Thoracic aorta (tissue), 2 donors: ENCODE measurements around the gene PAX8. TPM values are rescaled to one million over a fixed set of nuclear protein-coding genes. Genes with fewer than 3 reads are reported as not detected.

Source experiments
- ATAC-seq: fragments of 150-250 bp; one replicate; pipeline ENCODE4 v1.8.0; 2017; ENCODE audit warnings: low read depth; ENCODE audit not compliant: insufficient number of reproducible peaks, low FRiP score
- DNase-seq: peaks from one replicate; pipeline ENCODE4 v3.0.0-alpha.2; 2020; ENCODE audit warnings: low spot score
- H3K27ac ChIP-seq, 2 donors: fragments of 200-600 bp; sonication (generic); 1 replicate in 1 of 2; 2 replicates in 1 of 2; pipeline ENCODE4 v1.5.1; 2016; ENCODE audit warnings: mild to moderate bottlenecking in 2 of 2, moderate library complexity in 2 of 2
- H3K27me3 ChIP-seq: fragments of 200-600 bp; sonication (generic); replicated peaks from 2 replicates; pipeline ENCODE4 v1.6.0; 2016; ENCODE audit warnings: mild to moderate bottlenecking; ENCODE audit not compliant: insufficient read depth
- H3K36me3 ChIP-seq: fragments of 200-600 bp; sonication (generic); one replicate; pipeline ENCODE4 v1.5.1; 2016
- H3K4me1 ChIP-seq, 2 donors: fragments of 200-600 bp; sonication (generic); 1 replicate in 1 of 2; 2 replicates in 1 of 2; pipeline versions ENCODE4 v1.5.1 to v1.6.0; 2016; ENCODE audit warnings: low read depth in 2 of 2, mild to moderate bottlenecking in 1 of 2; ENCODE audit not compliant: control insufficient read depth in 1 of 2
- H3K4me3 ChIP-seq: fragments of 200-600 bp; sonication (generic); 2 replicates; pipeline ENCODE4 v1.5.1; 2016; ENCODE audit warnings: mild to moderate bottlenecking
- H3K9me3 ChIP-seq: fragments of 200-600 bp; sonication (generic); 2 replicates; pipeline ENCODE4 v1.5.1; 2016
- total RNA-seq, 2 donors: library from RNA; depleted of rRNA; stranded (reverse); fragments of >200 nt; gene quantifications; one replicate each; pipeline versions ENCODE4 v1.1.0 to v1.2.3, GENCODE V29; 2016
- TF ChIP-seq, protein P1 (sequence below): fragments of 200-600 bp; sonication (generic); IDR thresholded peaks from one replicate; pipeline ENCODE4 v1.5.1; 2019; ENCODE audit warnings: antibody characterized with exemption

PAX8 gene
- total RNA-seq, 2 donors from 2014 or later = 2.4 to 10.3 TPM

DNA sequence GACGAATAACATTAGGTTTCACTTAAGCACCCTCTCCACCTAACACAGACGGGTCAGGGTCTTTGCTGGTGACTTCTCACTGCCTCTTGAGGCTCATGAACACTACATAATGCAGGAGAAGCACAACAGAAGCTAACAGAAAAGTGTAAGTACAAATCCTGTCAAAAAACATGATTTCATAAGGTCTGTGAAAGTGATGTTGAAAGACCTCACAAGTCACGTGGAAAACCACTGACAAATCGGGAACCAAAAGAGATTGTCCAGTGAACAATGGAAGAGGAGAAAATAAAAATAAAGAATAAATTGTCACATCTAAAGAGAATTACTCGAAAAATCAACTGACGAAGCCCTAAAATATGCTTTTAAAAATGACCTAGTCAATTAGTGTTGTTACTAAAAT is 91.0 kb downstream of the PAX8 start:
- TF ChIP-seq, protein P1, sequence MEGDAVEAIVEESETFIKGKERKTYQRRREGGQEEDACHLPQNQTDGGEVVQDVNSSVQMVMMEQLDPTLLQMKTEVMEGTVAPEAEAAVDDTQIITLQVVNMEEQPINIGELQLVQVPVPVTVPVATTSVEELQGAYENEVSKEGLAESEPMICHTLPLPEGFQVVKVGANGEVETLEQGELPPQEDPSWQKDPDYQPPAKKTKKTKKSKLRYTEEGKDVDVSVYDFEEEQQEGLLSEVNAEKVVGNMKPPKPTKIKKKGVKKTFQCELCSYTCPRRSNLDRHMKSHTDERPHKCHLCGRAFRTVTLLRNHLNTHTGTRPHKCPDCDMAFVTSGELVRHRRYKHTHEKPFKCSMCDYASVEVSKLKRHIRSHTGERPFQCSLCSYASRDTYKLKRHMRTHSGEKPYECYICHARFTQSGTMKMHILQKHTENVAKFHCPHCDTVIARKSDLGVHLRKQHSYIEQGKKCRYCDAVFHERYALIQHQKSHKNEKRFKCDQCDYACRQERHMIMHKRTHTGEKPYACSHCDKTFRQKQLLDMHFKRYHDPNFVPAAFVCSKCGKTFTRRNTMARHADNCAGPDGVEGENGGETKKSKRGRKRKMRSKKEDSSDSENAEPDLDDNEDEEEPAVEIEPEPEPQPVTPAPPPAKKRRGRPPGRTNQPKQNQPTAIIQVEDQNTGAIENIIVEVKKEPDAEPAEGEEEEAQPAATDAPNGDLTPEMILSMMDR = no peak
- ATAC-seq = no peak
- Histone ChIP-seq H3K27ac (no peak overlapping the region), H3K9me3 (no peaks in the 10 kb centered on the region), H3K36me3 (no peaks in the 10 kb centered on the region), H3K27me3 (no peaks in the 10 kb centered on the region), H3K4me3 (no peak overlapping the region), H3K4me1 (no peaks in the 10 kb centered on the region)
- no peak for DNase-seq

DNA sequence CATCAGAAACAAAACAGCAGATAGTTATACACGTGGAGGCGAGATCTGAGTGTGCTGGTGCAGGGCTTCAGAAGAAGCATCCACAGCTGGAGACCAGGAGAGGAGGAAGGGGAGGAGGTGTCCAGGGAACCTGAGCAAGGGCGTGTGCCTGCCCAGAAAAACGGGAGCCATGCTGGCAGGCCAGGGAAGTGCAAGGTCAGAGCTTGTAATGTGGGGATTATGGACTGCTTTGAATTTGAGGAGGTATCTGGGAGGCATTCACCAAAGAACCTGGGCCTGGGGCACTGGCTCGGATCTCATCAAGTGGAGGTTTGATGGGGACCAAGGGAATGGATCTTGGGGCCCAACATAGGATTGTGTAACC is 92.3 kb downstream of the PAX8 start:
- Histone ChIP-seq H3K27me3 (no peaks in the 10 kb centered on the region), H3K4me1 (no peaks in the 10 kb centered on the region), H3K27ac (no peak overlapping the region), H3K4me3 (no peak overlapping the region), H3K9me3 (no peaks in the 10 kb centered on the region), H3K36me3 (no peaks in the 10 kb centered on the region)
- no peak for ATAC-seq
- no peak for DNase-seq
- TF ChIP-seq, protein P1 = no peak

DNA sequence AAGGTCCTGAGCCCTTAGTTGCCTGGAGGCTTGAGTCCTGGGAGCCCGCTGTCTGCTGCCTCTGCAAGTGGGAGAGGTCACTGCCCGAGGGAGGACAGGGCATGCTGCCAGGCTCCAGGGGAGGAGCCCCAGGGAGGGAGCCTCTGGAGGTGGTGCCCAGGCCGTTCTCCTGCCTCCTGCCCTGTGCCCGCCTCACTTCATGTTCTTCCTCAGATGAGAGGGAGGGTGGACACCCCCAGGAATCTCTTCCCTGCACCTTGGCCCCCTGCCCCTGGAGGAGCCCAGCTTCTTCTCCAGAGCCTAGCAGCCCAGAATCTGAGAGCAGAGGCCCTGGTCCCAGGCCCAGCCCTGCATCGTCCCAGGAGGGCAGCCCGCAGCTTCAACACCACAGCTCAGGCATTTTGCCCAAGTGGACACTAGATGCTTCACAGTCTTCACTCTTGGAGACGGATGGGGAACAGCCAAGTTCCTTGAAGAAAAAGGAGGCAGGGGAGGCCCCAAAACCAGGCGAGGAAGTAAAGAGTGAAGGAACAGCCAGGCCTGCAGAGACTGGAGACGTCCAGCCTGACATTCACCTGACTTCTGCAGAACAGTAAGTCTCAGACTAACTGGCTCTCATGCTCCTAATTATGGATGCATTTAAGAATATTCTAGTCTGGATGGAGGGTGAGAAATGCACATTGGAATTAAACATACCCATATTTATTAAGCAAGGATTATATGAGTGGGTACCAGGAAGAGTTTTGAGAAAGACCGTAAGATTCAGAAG is 92.9 kb downstream of the PAX8 start:
- ATAC-seq (no peak), DNase-seq (no peak)
- Histone ChIP-seq H3K27ac (no peak overlapping the region), H3K4me3 (no peak overlapping the region), H3K36me3 (no peaks in the 10 kb centered on the region), H3K27me3 (no peaks in the 10 kb centered on the region), H3K4me1 (no peaks in the 10 kb centered on the region), H3K9me3 (no peaks in the 10 kb centered on the region)
- TF ChIP-seq, protein P1 = no peak

DNA sequence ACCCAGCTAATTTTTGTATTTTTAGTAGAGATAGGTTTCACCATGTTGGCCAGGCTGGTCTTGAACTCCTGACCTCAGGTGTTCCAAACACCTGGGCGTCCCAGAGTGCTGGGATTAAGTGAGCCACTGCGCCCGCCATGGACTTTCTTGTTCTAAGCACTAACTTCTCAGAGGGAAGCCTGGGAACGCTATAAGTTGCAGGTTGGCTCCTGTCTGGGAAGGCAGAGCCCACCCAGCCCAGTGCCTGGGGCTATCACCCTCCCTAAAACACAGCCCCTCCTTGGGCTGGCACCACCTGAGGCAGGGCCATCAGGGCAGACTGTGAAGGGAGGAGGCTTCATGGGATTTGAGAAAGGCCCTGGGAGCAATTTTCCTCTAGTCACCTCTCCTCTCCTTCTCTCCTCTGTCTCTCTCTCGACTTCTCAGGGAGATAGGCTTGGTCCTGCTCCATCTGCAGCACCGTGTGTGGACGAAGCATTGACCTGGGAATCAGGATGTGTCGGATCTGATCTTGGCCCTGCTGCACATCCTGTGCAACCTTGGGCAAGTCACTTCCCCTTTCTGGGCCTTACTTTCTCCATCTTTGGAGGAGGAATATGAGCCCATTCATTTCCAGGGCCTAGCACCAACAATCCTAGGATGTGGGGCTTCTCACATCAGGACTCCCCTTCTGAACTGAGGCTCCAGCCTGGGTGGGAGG is 94.0 kb downstream of the PAX8 start:
- Histone ChIP-seq H3K27ac (no peak overlapping the region), H3K4me1 (no peaks in the 10 kb centered on the region), H3K36me3 (no peaks in the 10 kb centered on the region), H3K27me3 (no peaks in the 10 kb centered on the region), H3K9me3 (no peaks in the 10 kb centered on the region), H3K4me3 (no peak overlapping the region)
- no peak for DNase-seq
- ATAC-seq = no peak
- TF ChIP-seq, protein P1 = no peak

- no peaks in the 10 kb centered on the region for H3K4me1 ChIP-seq
- no peaks in the 10 kb centered on the region for H3K9me3 ChIP-seq
- TF ChIP-seq, protein P1 = no peak
- DNase-seq = no peak
- H3K27ac ChIP-seq = no peak overlapping the region
- no peaks in the 10 kb centered on the region for H3K36me3 ChIP-seq
- H3K4me3 ChIP-seq = no peak overlapping the region
- no peak for ATAC-seq
- no peaks in the 10 kb centered on the region for H3K27me3 ChIP-seq
These were observed 95.0 kb downstream of the PAX8 start for GRCh38 chr2:113183703-113184102.
